ENCODE measurements around the gene ALDH9A1.

DNA sequence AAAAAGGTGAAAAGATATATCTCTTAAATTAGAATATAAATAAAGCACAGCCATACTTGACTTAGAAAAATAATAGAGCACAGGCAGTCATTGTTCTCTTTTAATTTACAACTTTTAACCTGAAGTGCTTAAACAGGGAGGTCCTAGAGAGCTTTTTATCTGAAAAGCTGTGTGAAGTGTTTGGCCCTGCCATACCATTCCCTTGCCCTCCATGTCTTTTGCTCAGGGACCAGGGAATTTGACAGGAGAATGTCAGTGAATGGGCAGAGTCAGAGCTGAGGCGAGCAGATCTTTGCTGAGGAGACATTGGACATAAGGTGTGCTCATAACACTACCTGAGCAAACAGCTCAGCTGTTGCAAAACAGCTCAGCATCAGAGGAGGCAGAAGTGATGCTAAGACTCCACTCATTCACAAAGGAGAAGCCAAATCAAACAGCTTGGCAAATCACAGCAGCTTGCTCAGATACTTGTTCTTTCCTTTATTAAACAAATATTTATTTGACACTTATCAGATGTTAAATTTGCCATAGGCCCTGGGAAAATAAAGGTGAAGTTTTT lies 82.2 kb downstream of the ALDH9A1 start:
- no peak for TF ChIP-seq ZC3H10 (CRISPR knock-in tag; IDR thresholded peaks at IDR 0.05)
- TF ChIP-seq, protein P1, sequence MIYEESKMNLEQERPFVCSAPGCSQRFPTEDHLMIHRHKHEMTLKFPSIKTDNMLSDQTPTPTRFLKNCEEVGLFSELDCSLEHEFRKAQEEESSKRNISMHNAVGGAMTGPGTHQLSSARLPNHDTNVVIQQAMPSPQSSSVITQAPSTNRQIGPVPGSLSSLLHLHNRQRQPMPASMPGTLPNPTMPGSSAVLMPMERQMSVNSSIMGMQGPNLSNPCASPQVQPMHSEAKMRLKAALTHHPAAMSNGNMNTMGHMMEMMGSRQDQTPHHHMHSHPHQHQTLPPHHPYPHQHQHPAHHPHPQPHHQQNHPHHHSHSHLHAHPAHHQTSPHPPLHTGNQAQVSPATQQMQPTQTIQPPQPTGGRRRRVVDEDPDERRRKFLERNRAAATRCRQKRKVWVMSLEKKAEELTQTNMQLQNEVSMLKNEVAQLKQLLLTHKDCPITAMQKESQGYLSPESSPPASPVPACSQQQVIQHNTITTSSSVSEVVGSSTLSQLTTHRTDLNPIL (CRISPR knock-in tag; IDR thresholded peaks at IDR 0.05; ENCODE audit: low read depth), result no peak
- TF ChIP-seq GLIS3 (CRISPR knock-in tag; IDR thresholded peaks at IDR 0.05), result no peak
- TF ChIP-seq TOX (CRISPR knock-in tag; IDR thresholded peaks at IDR 0.05; ENCODE audit: borderline replicate concordance), result no peak
- no peak for TF ChIP-seq CSDC2 (CRISPR knock-in tag; IDR thresholded peaks at IDR 0.05)
- no peak for TF ChIP-seq ZFP3 (CRISPR knock-in tag; IDR thresholded peaks at IDR 0.05)
- TF ChIP-seq, protein P2, sequence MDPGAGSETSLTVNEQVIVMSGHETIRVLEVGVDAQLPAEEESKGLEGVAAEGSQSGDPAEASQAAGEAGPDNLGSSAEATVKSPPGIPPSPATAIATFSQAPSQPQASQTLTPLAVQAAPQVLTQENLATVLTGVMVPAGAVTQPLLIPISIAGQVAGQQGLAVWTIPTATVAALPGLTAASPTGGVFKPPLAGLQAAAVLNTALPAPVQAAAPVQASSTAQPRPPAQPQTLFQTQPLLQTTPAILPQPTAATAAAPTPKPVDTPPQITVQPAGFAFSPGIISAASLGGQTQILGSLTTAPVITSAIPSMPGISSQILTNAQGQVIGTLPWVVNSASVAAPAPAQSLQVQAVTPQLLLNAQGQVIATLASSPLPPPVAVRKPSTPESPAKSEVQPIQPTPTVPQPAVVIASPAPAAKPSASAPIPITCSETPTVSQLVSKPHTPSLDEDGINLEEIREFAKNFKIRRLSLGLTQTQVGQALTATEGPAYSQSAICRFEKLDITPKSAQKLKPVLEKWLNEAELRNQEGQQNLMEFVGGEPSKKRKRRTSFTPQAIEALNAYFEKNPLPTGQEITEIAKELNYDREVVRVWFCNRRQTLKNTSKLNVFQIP (CRISPR knock-in tag; IDR thresholded peaks at IDR 0.05; ENCODE audit: borderline replicate concordance, low read depth), result no peak
- TF ChIP-seq, protein P3, sequence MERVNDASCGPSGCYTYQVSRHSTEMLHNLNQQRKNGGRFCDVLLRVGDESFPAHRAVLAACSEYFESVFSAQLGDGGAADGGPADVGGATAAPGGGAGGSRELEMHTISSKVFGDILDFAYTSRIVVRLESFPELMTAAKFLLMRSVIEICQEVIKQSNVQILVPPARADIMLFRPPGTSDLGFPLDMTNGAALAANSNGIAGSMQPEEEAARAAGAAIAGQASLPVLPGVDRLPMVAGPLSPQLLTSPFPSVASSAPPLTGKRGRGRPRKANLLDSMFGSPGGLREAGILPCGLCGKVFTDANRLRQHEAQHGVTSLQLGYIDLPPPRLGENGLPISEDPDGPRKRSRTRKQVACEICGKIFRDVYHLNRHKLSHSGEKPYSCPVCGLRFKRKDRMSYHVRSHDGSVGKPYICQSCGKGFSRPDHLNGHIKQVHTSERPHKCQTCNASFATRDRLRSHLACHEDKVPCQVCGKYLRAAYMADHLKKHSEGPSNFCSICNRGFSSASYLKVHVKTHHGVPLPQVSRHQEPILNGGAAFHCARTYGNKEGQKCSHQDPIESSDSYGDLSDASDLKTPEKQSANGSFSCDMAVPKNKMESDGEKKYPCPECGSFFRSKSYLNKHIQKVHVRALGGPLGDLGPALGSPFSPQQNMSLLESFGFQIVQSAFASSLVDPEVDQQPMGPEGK (CRISPR knock-in tag; IDR thresholded peaks at IDR 0.05; ENCODE audit: borderline replicate concordance), result no peak
- TF ChIP-seq BACH2 (CRISPR knock-in tag; IDR thresholded peaks at IDR 0.05; ENCODE audit: borderline replicate concordance), result no peak
